Liver (tissue), 3 donors: ENCODE measurements around the gene TMEM145.

Experiments
- JUND ChIP-seq, 2 donors: IDR thresholded peaks; 2 replicates each; pipeline ENCODE4 v1.6.1; 2016; ENCODE audit warnings: antibody characterized with exemption in 2 of 2
- NR2F2 ChIP-seq: IDR thresholded peaks from 2 replicates; pipeline ENCODE4 v1.6.1; 2016; ENCODE audit warnings: antibody characterized with exemption
- RAD21 ChIP-seq, 2 donors: IDR thresholded peaks; 2 replicates each; pipeline ENCODE4 v1.6.1; 2016; ENCODE audit warnings: antibody characterized with exemption in 2 of 2, mild to moderate bottlenecking in 2 of 2
- TAF1 ChIP-seq: conservative IDR thresholded peaks from 2 replicates; pipeline ENCODE4 v1.6.1; 2016; ENCODE audit warnings: antibody characterized with exemption, mild to moderate bottlenecking
- YY1 ChIP-seq: IDR thresholded peaks from 2 replicates; pipeline ENCODE4 v1.6.1; 2016; ENCODE audit warnings: antibody characterized with exemption, mild to moderate bottlenecking
- TF ChIP-seq, protein P1 (sequence below): fragments of 150-350 bp; IDR thresholded peaks from 2 replicates; pipeline ENCODE4 v1.5.1; 2017; ENCODE audit warnings: improper control_type of control experiment, low read depth, low read length; ENCODE audit not compliant: missing input control
- TF ChIP-seq, protein P2 (sequence below): IDR thresholded peaks from 2 replicates; pipeline ENCODE4 v1.6.1; 2016; ENCODE audit warnings: antibody characterized with exemption
- TF ChIP-seq, protein P3 (sequence below): IDR thresholded peaks from 2 replicates; pipeline ENCODE4 v1.6.1; 2016; ENCODE audit warnings: antibody characterized with exemption, mild to moderate bottlenecking
- TF ChIP-seq, protein P4 (sequence below): IDR thresholded peaks from 2 replicates; pipeline ENCODE4 v1.6.1; 2016; ENCODE audit warnings: antibody characterized with exemption
- TF ChIP-seq, protein P5 (sequence below): IDR thresholded peaks from 2 replicates; pipeline ENCODE4 v1.6.1; 2016; ENCODE audit warnings: antibody characterized with exemption
- donor health status: healthy.
- donor health status: healthy.

DNA sequence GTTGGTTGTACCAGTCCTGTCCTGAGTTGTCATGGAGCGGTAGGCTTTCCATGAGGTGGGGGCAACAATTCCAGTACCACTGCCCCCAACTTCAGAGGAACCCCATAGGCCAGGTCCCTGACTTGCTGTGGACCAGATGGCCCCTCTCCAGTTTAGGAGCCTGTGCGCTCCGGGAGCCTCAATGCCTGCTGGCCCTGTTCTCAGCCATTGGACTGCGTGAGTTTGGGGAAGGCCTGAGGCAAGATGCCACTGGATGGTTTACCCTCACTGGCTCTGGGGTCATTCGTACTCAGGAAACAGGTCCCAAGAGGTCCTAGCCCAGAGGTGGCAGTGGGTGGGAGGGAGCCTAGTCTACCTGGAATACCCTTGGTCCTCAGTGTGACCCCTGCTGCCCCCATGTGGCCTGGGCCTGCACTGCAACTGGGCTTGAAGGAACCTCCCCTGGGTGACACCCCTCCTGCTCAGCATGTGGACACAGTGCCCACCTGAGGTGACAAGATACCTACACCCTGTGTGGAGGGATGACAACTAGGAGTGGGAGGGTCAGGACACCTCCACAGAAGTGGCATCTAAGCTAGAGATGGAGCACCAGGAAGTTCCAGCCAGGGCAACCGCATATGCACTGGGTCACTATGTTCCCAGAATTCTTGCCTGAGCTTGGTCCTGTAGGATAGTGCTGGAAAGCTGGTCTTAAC, 17.1 kb upstream of the TMEM145 start:
- TF ChIP-seq NR2F2 (no peak), YY1 (no peak), JUND (IDR thresholded peaks at IDR 0.05) (no peak), TAF1 (no peak), RAD21 (IDR thresholded peaks at IDR 0.05) (peak; percentile 73 to 84)
- TF ChIP-seq, protein P1, sequence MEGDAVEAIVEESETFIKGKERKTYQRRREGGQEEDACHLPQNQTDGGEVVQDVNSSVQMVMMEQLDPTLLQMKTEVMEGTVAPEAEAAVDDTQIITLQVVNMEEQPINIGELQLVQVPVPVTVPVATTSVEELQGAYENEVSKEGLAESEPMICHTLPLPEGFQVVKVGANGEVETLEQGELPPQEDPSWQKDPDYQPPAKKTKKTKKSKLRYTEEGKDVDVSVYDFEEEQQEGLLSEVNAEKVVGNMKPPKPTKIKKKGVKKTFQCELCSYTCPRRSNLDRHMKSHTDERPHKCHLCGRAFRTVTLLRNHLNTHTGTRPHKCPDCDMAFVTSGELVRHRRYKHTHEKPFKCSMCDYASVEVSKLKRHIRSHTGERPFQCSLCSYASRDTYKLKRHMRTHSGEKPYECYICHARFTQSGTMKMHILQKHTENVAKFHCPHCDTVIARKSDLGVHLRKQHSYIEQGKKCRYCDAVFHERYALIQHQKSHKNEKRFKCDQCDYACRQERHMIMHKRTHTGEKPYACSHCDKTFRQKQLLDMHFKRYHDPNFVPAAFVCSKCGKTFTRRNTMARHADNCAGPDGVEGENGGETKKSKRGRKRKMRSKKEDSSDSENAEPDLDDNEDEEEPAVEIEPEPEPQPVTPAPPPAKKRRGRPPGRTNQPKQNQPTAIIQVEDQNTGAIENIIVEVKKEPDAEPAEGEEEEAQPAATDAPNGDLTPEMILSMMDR: peak; percentile 88
- TF ChIP-seq, protein P2, sequence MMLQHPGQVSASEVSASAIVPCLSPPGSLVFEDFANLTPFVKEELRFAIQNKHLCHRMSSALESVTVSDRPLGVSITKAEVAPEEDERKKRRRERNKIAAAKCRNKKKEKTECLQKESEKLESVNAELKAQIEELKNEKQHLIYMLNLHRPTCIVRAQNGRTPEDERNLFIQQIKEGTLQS: no peak
- TF ChIP-seq, protein P3, sequence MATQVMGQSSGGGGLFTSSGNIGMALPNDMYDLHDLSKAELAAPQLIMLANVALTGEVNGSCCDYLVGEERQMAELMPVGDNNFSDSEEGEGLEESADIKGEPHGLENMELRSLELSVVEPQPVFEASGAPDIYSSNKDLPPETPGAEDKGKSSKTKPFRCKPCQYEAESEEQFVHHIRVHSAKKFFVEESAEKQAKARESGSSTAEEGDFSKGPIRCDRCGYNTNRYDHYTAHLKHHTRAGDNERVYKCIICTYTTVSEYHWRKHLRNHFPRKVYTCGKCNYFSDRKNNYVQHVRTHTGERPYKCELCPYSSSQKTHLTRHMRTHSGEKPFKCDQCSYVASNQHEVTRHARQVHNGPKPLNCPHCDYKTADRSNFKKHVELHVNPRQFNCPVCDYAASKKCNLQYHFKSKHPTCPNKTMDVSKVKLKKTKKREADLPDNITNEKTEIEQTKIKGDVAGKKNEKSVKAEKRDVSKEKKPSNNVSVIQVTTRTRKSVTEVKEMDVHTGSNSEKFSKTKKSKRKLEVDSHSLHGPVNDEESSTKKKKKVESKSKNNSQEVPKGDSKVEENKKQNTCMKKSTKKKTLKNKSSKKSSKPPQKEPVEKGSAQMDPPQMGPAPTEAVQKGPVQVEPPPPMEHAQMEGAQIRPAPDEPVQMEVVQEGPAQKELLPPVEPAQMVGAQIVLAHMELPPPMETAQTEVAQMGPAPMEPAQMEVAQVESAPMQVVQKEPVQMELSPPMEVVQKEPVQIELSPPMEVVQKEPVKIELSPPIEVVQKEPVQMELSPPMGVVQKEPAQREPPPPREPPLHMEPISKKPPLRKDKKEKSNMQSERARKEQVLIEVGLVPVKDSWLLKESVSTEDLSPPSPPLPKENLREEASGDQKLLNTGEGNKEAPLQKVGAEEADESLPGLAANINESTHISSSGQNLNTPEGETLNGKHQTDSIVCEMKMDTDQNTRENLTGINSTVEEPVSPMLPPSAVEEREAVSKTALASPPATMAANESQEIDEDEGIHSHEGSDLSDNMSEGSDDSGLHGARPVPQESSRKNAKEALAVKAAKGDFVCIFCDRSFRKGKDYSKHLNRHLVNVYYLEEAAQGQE: no peak
- TF ChIP-seq, protein P4, sequence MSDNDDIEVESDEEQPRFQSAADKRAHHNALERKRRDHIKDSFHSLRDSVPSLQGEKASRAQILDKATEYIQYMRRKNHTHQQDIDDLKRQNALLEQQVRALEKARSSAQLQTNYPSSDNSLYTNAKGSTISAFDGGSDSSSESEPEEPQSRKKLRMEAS: no peak
- TF ChIP-seq, protein P5, sequence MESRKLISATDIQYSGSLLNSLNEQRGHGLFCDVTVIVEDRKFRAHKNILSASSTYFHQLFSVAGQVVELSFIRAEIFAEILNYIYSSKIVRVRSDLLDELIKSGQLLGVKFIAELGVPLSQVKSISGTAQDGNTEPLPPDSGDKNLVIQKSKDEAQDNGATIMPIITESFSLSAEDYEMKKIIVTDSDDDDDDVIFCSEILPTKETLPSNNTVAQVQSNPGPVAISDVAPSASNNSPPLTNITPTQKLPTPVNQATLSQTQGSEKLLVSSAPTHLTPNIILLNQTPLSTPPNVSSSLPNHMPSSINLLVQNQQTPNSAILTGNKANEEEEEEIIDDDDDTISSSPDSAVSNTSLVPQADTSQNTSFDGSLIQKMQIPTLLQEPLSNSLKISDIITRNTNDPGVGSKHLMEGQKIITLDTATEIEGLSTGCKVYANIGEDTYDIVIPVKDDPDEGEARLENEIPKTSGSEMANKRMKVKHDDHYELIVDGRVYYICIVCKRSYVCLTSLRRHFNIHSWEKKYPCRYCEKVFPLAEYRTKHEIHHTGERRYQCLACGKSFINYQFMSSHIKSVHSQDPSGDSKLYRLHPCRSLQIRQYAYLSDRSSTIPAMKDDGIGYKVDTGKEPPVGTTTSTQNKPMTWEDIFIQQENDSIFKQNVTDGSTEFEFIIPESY: no peak
